SK-N-SH (cell line): Measurements from ENCODE around the gene UPK1B. TPM values are rescaled to one million over a fixed set of nuclear protein-coding genes. Genes with fewer than 3 reads are reported as not detected.

Experiments
- CTCF ChIA-PET: fragments of 300-600, 350-600 bp; formaldehyde crosslinking; extraction: SDS; loops from one replicate; lab custom pipeline; 2021; lab: Yijun Ruan, JAX
- POLR2A ChIA-PET: fragments of 350-600 bp; sonication (Branson Sonifier 250); formaldehyde crosslinking; extraction: SDS; loops from one replicate; lab custom pipeline; 2020; ENCODE audit warnings: antibody characterized with exemption, inconsistent platforms; lab: Yijun Ruan, JAX
- DNase-seq: peaks from one replicate; pipeline ENCODE4 v3.0.0; 2012
- H2AFZ ChIP-seq: fragments of 200-600 bp; sonication (generic); 2 replicates; pipeline ENCODE4 v1.8.1; 2016; ENCODE audit warnings: antibody characterized with exemption, mild to moderate bottlenecking, low read depth
- H3F3A ChIP-seq: fragments of 200-600 bp; sonication (generic); replicated peaks from 2 replicates; pipeline ENCODE3; 2016; ENCODE audit warnings: antibody characterized with exemption, mild to moderate bottlenecking; ENCODE audit not compliant: insufficient read depth
- H3K27ac ChIP-seq, 2 experiments: fragments of 200-500 bp in 1 of 2; fragments of 200-600 bp in 1 of 2; sonication (Bioruptor generic) in 1 of 2; sonication (generic), shearing (Covaris generic) in 1 of 2; 2 replicates each; pipeline versions ENCODE4 v1.5.1 to v1.6.1; 2014 to 2016; ENCODE audit warnings: low read depth in 2 of 2, inconsistent platforms in 1 of 2, low read length in 1 of 2, mild to moderate bottlenecking in 1 of 2, mixed read lengths in 1 of 2
- H3K27me3 ChIP-seq: fragments of 200-600 bp; sonication (generic), shearing (Covaris generic); 2 replicates; pipeline ENCODE4 v1.6.1; 2016; ENCODE audit warnings: mixed run types; ENCODE audit not compliant: insufficient read depth
- H3K36me3 ChIP-seq, 2 experiments: fragments of 200-500 bp in 1 of 2; fragments of 200-600 bp in 1 of 2; sonication (Bioruptor generic) in 1 of 2; sonication (generic) in 1 of 2; replicated peaks in 1 of 2; 2 replicates each; pipeline versions ENCODE3 to v1.5.1; 2014 to 2016; ENCODE audit warnings: low read length in 1 of 2, mild to moderate bottlenecking in 1 of 2; ENCODE audit not compliant: insufficient read depth in 2 of 2, control insufficient read depth in 1 of 2
- H3K4me1 ChIP-seq, 2 experiments: fragments of 200-500 bp in 1 of 2; fragments of 200-600 bp in 1 of 2; sonication (Bioruptor generic) in 1 of 2; sonication (generic), shearing (Covaris generic) in 1 of 2; 2 replicates each; pipeline versions ENCODE4 v1.5.1 to v1.6.1; 2014 to 2016; ENCODE audit warnings: low read depth in 1 of 2, low read length in 1 of 2, mixed run types in 1 of 2; ENCODE audit not compliant: insufficient read depth in 2 of 2, control insufficient read depth in 1 of 2
- H3K4me2 ChIP-seq: fragments of 200-600 bp; sonication (generic), shearing (Covaris generic); 2 replicates; pipeline ENCODE4 v1.6.1; 2017; ENCODE audit warnings: mixed run types
- H3K4me3 ChIP-seq, 2 experiments: fragments of 200-500 bp in 1 of 2; fragments of 200-600 bp in 1 of 2; sonication (Bioruptor generic) in 1 of 2; sonication (generic), shearing (Covaris generic) in 1 of 2; 2 replicates each; pipeline versions ENCODE4 v1.5.1 to v1.8.1; 2014 to 2016; ENCODE audit warnings: low read depth in 2 of 2, inconsistent platforms in 1 of 2, low read length in 1 of 2, mild to moderate bottlenecking in 1 of 2, mixed read lengths in 1 of 2, moderate library complexity in 1 of 2
- H3K79me2 ChIP-seq: fragments of 200-600 bp; sonication (generic); 2 replicates; pipeline ENCODE4 v1.8.1; 2017; ENCODE audit warnings: mild to moderate bottlenecking; ENCODE audit not compliant: insufficient read depth
- H3K9ac ChIP-seq: fragments of 200-600 bp; sonication (generic); 2 replicates; pipeline ENCODE4 v1.6.1; 2017; ENCODE audit warnings: mixed run types
- H3K9me2 ChIP-seq: fragments of 200-600 bp; sonication (generic); 2 replicates; pipeline ENCODE4 v1.6.1; 2017; ENCODE audit warnings: mixed run types
- H3K9me3 ChIP-seq: fragments of 200-600 bp; sonication (generic); 2 replicates; pipeline ENCODE4 v1.6.1; 2017; ENCODE audit warnings: mixed run types, mild to moderate bottlenecking, moderate library complexity
- H4K20me1 ChIP-seq: fragments of 200-600 bp; sonication (generic); 2 replicates; pipeline ENCODE4 v1.6.1; 2017; ENCODE audit warnings: mild to moderate bottlenecking, mixed run types; ENCODE audit not compliant: insufficient read depth
- CHD2 ChIP-seq: fragments of 150-350 bp; IDR thresholded peaks from 2 replicates; pipeline ENCODE4 v1.6.1; 2018; ENCODE audit warnings: low read length; ENCODE audit not compliant: partially characterized antibody
- ELF1 ChIP-seq: IDR thresholded peaks from 2 replicates; pipeline ENCODE4 v1.4.0; 2012
- EZH2phosphoT487 ChIP-seq: fragments of 200-600 bp; sonication (generic); IDR thresholded peaks from 2 replicates; pipeline ENCODE4 v1.6.1; 2017; ENCODE audit warnings: low read depth, mixed run types, mild to moderate bottlenecking, antibody characterized with exemption, moderate library complexity, borderline replicate concordance
- FOXJ3 ChIP-seq: sonication (generic); formaldehyde crosslinking; IDR thresholded peaks from 2 replicates; pipeline ENCODE4 v1.5.1; 2020; ENCODE audit warnings: mild to moderate bottlenecking, missing genetic modification reagents
- FOXM1 ChIP-seq: IDR thresholded peaks from 2 replicates; pipeline ENCODE4 v1.4.0; 2012; ENCODE audit warnings: low read depth, mild to moderate bottlenecking
- GABPA ChIP-seq: IDR thresholded peaks from 2 replicates; pipeline ENCODE4 v1.4.0; 2012; ENCODE audit warnings: low read depth, mild to moderate bottlenecking
- JUND ChIP-seq: IDR thresholded peaks from 2 replicates; pipeline ENCODE4 v1.4.0; 2012
- MAX ChIP-seq: IDR thresholded peaks from 2 replicates; pipeline ENCODE4 v1.4.0; 2012; ENCODE audit warnings: low read depth
- MXI1 ChIP-seq: IDR thresholded peaks from 2 replicates; pipeline ENCODE4 v1.6.1; 2012; ENCODE audit warnings: mild to moderate bottlenecking, low read depth, low read length, improper control_type of control experiment
- NFIC ChIP-seq: IDR thresholded peaks from 2 replicates; pipeline ENCODE4 v1.4.0; 2012; ENCODE audit warnings: borderline replicate concordance
- NRF1 ChIP-seq: IDR thresholded peaks from 2 replicates; pipeline ENCODE4 v1.6.1; 2012; ENCODE audit warnings: low read depth, mild to moderate bottlenecking, low read length
- RAD21 ChIP-seq: IDR thresholded peaks from 2 replicates; pipeline ENCODE4 v1.6.1; 2012; ENCODE audit warnings: mild to moderate bottlenecking, low read length
- RCOR1 ChIP-seq: fragments of 150-350 bp; IDR thresholded peaks from 2 replicates; pipeline ENCODE4 v1.6.1; 2017; ENCODE audit warnings: antibody characterized with exemption, low read length
- RFX5 ChIP-seq: IDR thresholded peaks from 2 replicates; pipeline ENCODE4 v1.6.1; 2012; ENCODE audit warnings: mild to moderate bottlenecking, improper control_type of control experiment, low read length
- RXRA ChIP-seq: IDR thresholded peaks from 2 replicates; pipeline ENCODE4 v1.4.0; 2012; ENCODE audit warnings: low read depth, mild to moderate bottlenecking, borderline replicate concordance
- SMC3 ChIP-seq: IDR thresholded peaks from 2 replicates; pipeline ENCODE4 v1.6.1; 2012; ENCODE audit warnings: low read depth, low read length, improper control_type of control experiment
- TEAD4 ChIP-seq: IDR thresholded peaks from 2 replicates; pipeline ENCODE4 v1.4.0; 2012; ENCODE audit warnings: mild to moderate bottlenecking, borderline replicate concordance; ENCODE audit not compliant: insufficient read depth
- YY1 ChIP-seq: IDR thresholded peaks from 2 replicates; pipeline ENCODE4 v1.4.0; 2012; ENCODE audit warnings: low read depth, mild to moderate bottlenecking
- WGBS: methylation state at CpG from one replicate; pipeline ENCODE4 v1.1.6; 2017; ENCODE audit warnings: low lambda C conversion rate; 5-methylcytosine and 5-hydroxymethylcytosine counted together
- polyA plus RNA-seq, 3 experiments: library from polyadenylated mRNA; depleted of rRNA; stranded (reverse); fragments of >200 nt; gene quantifications; 2 replicates each; pipeline ENCODE4 v1.2.3, GENCODE V29; 2012
- TF ChIP-seq, protein P1 (sequence below): IDR thresholded peaks from 2 replicates; pipeline ENCODE4 v1.4.0; 2012; ENCODE audit warnings: low read depth, borderline replicate concordance
- TF ChIP-seq, protein P2 (sequence below): IDR thresholded peaks from 2 replicates; pipeline ENCODE4 v1.4.0; 2012; ENCODE audit warnings: low read depth, borderline replicate concordance
- TF ChIP-seq, protein P3 (sequence below): IDR thresholded peaks from 2 replicates; pipeline ENCODE4; 2012

UPK1B gene
- polyA plus RNA-seq, 1 of the 3 experiments (the other 2 are of a cell fraction): not detected

- Histone ChIP-seq H3K9me2 (no peaks in the 10 kb centered on the region), H3K4me1 (no peaks in the 10 kb centered on the region; a peak in 1 of 4 replicates), H3K9me3 (no peaks in the 10 kb centered on the region), H3K27ac (no peak overlapping the region), H3K79me2 (no peaks in the 10 kb centered on the region), H3K9ac (no peak overlapping the region), H3K27me3 (no peaks in the 10 kb centered on the region), H3K4me3 (no peak overlapping the region), H3K36me3 (no peaks in the 10 kb centered on the region), H2AFZ (no peak overlapping the region), H3F3A (no peaks in the 10 kb centered on the region), H3K4me2 (no peak overlapping the region), H4K20me1 (no peaks in the 10 kb centered on the region)
- 52% methylated on average over 9 of the region's 9 CpGs for WGBS
- POLR2A ChIA-PET: no interaction called here
- TF ChIP-seq TEAD4: no peak
- TF ChIP-seq JUND: no peak
- no peak for TF ChIP-seq MAX
- TF ChIP-seq, protein P1, sequence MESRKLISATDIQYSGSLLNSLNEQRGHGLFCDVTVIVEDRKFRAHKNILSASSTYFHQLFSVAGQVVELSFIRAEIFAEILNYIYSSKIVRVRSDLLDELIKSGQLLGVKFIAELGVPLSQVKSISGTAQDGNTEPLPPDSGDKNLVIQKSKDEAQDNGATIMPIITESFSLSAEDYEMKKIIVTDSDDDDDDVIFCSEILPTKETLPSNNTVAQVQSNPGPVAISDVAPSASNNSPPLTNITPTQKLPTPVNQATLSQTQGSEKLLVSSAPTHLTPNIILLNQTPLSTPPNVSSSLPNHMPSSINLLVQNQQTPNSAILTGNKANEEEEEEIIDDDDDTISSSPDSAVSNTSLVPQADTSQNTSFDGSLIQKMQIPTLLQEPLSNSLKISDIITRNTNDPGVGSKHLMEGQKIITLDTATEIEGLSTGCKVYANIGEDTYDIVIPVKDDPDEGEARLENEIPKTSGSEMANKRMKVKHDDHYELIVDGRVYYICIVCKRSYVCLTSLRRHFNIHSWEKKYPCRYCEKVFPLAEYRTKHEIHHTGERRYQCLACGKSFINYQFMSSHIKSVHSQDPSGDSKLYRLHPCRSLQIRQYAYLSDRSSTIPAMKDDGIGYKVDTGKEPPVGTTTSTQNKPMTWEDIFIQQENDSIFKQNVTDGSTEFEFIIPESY: no peak
- TF ChIP-seq EZH2phosphoT487: no peak
- TF ChIP-seq NRF1: no peak
- no peak for TF ChIP-seq ELF1
- no peak for TF ChIP-seq FOXJ3 (CRISPR knock-in tag)
- no peak for TF ChIP-seq GABPA
- no peak for TF ChIP-seq RXRA
- no peak for TF ChIP-seq MXI1
- TF ChIP-seq CHD2: no peak
- TF ChIP-seq YY1: no peak
- TF ChIP-seq, protein P2, sequence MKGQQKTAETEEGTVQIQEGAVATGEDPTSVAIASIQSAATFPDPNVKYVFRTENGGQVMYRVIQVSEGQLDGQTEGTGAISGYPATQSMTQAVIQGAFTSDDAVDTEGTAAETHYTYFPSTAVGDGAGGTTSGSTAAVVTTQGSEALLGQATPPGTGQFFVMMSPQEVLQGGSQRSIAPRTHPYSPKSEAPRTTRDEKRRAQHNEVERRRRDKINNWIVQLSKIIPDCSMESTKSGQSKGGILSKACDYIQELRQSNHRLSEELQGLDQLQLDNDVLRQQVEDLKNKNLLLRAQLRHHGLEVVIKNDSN: no peak
- TF ChIP-seq RCOR1: no peak
- DNase-seq: no peak
- CTCF ChIA-PET: no interaction called here
Observed at GRCh38 chr3:119184111-119184510, 10.7 kb downstream of the UPK1B start.

DNA sequence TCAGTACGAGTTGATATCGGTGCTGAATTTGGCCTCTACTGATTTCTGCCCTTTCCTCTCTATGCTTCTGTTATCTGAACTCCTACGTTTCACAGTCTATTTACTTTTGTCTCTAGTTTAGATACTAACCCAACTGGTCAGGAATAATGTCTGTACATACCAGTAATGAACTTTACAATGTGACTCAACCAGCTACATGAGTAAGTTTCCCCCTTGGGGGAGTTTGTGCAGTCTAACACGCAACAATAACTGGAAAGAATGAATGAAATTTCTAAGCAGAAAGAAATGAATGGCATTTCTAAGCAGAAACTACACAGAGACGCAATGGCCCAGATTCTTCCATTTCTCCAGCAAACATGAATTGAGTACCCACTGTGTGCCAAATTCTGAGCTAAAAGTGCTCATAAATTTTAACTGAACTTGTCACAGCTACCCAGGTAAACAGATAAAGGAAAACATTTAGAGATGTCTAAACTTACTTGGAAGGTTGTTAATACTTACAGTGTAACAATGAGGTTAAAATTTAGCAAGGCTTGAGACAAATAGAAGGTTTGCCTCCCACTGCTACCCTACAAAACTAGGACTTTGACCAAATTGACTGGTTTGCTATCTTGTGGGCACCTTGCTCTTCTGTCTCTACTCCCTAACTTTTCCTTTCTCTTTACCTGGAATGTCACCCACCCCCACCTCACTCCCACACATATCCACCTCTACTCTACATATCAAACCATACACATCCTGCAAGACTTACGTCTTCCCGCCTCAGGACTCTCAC, 11.6 kb downstream of the UPK1B start:
- POLR2A ChIA-PET: no interaction called here
- no peak overlapping the region for H3K4me2 ChIP-seq
- no peak overlapping the region for H3K4me3 ChIP-seq
- no peaks in the 10 kb centered on the region for H3F3A ChIP-seq
- no peaks in the 10 kb centered on the region for H3K9me2 ChIP-seq
- DNase-seq: no peak
- CTCF ChIA-PET: no interaction called here
- no peaks in the 10 kb centered on the region for H4K20me1 ChIP-seq
- no peak overlapping the region for H2AFZ ChIP-seq
- H3K27me3 ChIP-seq: no peaks in the 10 kb centered on the region
- no peak overlapping the region for H3K27ac ChIP-seq
- H3K36me3 ChIP-seq: no peaks in the 10 kb centered on the region
- no peaks in the 10 kb centered on the region for H3K79me2 ChIP-seq
- H3K9me3 ChIP-seq: no peaks in the 10 kb centered on the region
- H3K9ac ChIP-seq: no peak overlapping the region
- no peaks in the 10 kb centered on the region; a peak in 1 of 4 replicates for H3K4me1 ChIP-seq
- 58% methylated on average over 7 of the region's 7 CpGs for WGBS
- TF ChIP-seq JUND: no peak
- TF ChIP-seq, protein P2: no peak
- TF ChIP-seq SMC3: no peak
- TF ChIP-seq, protein P3, sequence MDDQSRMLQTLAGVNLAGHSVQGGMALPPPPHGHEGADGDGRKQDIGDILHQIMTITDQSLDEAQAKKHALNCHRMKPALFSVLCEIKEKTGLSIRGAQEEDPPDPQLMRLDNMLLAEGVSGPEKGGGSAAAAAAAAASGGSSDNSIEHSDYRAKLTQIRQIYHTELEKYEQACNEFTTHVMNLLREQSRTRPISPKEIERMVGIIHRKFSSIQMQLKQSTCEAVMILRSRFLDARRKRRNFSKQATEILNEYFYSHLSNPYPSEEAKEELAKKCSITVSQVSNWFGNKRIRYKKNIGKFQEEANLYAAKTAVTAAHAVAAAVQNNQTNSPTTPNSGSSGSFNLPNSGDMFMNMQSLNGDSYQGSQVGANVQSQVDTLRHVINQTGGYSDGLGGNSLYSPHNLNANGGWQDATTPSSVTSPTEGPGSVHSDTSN: no peak
- no peak for TF ChIP-seq CHD2
- no peak for TF ChIP-seq MXI1
- TF ChIP-seq, protein P1: no peak
- no peak for TF ChIP-seq RCOR1
- no peak for TF ChIP-seq RFX5
- TF ChIP-seq FOXM1: no peak
- no peak for TF ChIP-seq TEAD4
- TF ChIP-seq EZH2phosphoT487: no peak
- TF ChIP-seq NFIC: no peak
- no peak for TF ChIP-seq RAD21
- no peak for TF ChIP-seq RXRA
